Neural progenitor cell (in vitro differentiated cells): Measurements from ENCODE around the gene MAMDC4.

Experiments used
- EZH2 ChIP-seq: fragments of 200-600 bp; sonication (generic); IDR thresholded peaks from 2 replicates; pipeline ENCODE4 v1.6.1; 2017; ENCODE audit warnings: antibody characterized with exemption, mild to moderate bottlenecking, moderate library complexity
- EZH2phosphoT487 ChIP-seq: fragments of 200-600 bp; sonication (generic); IDR thresholded peaks from 2 replicates; pipeline ENCODE4 v1.6.1; 2017; ENCODE audit warnings: antibody characterized with exemption
- TF ChIP-seq, protein P1 (sequence below): fragments of 200-600 bp; sonication (generic); IDR thresholded peaks from 2 replicates; pipeline ENCODE4 v1.5.1; 2017; ENCODE audit warnings: antibody characterized with exemption, mild to moderate bottlenecking

DNA sequence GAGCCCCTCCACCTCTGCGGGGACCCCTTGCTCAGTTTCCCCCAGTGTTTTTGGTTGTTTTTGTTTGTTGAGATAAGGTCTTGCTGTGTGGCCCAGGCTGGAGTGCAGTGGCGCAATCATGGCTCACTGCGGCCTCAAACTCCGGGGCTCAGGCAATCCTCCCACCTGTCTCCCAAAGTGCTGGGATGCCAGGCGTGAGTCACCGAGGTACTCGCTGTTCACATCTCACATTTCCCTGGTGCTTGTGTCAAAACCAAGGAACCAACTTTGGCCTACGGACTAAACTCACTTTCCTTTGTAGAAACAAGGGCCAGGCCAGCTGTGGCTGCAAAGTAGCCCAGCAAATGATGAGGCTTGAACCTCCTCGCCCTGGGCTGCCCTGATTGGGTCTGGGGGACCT is 19.6 kb upstream of the MAMDC4 start:
- TF ChIP-seq EZH2phosphoT487 (no peak), EZH2 (no peak)
- TF ChIP-seq, protein P1, sequence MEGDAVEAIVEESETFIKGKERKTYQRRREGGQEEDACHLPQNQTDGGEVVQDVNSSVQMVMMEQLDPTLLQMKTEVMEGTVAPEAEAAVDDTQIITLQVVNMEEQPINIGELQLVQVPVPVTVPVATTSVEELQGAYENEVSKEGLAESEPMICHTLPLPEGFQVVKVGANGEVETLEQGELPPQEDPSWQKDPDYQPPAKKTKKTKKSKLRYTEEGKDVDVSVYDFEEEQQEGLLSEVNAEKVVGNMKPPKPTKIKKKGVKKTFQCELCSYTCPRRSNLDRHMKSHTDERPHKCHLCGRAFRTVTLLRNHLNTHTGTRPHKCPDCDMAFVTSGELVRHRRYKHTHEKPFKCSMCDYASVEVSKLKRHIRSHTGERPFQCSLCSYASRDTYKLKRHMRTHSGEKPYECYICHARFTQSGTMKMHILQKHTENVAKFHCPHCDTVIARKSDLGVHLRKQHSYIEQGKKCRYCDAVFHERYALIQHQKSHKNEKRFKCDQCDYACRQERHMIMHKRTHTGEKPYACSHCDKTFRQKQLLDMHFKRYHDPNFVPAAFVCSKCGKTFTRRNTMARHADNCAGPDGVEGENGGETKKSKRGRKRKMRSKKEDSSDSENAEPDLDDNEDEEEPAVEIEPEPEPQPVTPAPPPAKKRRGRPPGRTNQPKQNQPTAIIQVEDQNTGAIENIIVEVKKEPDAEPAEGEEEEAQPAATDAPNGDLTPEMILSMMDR, result no peak
